ENCODE data around the gene MYBPHL.

DNA sequence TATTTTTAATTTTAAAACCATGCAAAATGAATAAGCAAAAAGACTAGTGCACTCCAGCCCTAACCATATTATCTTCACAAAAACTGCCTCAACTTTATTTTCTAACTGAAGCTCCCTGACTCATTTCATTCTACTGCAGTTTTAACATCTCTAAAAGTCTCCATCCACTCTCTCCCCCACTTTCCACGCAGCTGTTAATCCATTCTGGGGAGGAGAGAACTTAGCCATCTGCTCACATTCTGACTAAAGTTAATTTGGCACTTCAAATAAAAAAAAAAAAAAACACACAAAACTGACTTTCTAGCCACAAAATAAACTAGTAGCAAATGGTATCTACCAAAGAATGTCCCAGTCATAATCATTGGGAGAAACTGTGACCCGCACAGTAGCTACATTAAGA lies 5.4 kb upstream of the MYBPHL start:
- TF ChIP-seq, protein P1, sequence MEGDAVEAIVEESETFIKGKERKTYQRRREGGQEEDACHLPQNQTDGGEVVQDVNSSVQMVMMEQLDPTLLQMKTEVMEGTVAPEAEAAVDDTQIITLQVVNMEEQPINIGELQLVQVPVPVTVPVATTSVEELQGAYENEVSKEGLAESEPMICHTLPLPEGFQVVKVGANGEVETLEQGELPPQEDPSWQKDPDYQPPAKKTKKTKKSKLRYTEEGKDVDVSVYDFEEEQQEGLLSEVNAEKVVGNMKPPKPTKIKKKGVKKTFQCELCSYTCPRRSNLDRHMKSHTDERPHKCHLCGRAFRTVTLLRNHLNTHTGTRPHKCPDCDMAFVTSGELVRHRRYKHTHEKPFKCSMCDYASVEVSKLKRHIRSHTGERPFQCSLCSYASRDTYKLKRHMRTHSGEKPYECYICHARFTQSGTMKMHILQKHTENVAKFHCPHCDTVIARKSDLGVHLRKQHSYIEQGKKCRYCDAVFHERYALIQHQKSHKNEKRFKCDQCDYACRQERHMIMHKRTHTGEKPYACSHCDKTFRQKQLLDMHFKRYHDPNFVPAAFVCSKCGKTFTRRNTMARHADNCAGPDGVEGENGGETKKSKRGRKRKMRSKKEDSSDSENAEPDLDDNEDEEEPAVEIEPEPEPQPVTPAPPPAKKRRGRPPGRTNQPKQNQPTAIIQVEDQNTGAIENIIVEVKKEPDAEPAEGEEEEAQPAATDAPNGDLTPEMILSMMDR (IDR thresholded peaks at IDR 0.05) = no peak
- no peak for TF ChIP-seq POLR2A (IDR thresholded peaks at IDR 0.05)
